Measurements from ENCODE around the gene PTGS2. TPM values are rescaled to one million over a fixed set of nuclear protein-coding genes. Genes with fewer than 3 reads are reported as not detected.
"Not testable (repeated sequence)": the region's sequence is repeated elsewhere in the genome, so short reads cannot be mapped to it uniquely, and the experiment has no call there.

PTGS2 gene
- total RNA-seq, 2 donors from 2014 or later = 12.7 to 16.9 TPM

- TF ChIP-seq CTCF (IDR thresholded peaks at IDR 0.05) = no peak
- DNase-seq (ENCODE audit: low spot score) (no peak), ATAC-seq (ENCODE audit: insufficient number of reproducible peaks, low FRiP score, low read depth) (no peak)
- Histone ChIP-seq H3K9me3 (no peaks in the 10 kb centered on the region), H3K4me1 (ENCODE audit: control insufficient read depth in 1 of 2, low read depth in 2 of 2) (no peaks in the 10 kb centered on the region), H3K27ac (no peak overlapping the region), H3K27me3 (replicated peaks; ENCODE audit: insufficient read depth) (no peaks in the 10 kb centered on the region), H3K4me3 (no peak overlapping the region), H3K36me3 (no peaks in the 10 kb centered on the region)
Observed at GRCh38 chr1:186648613-186649012, 31.6 kb downstream of the PTGS2 start.

GRCh38 chr1:186647985-186648384, 32.2 kb downstream of the PTGS2 start:
- not testable (repeated sequence) for H3K27me3 ChIP-seq (replicated peaks; ENCODE audit: insufficient read depth); H3K36me3 ChIP-seq; H3K4me1 ChIP-seq (ENCODE audit: control insufficient read depth in 1 of 2, low read depth in 2 of 2); DNase-seq (ENCODE audit: low spot score); H3K27ac ChIP-seq; H3K9me3 ChIP-seq; H3K4me3 ChIP-seq; ATAC-seq (ENCODE audit: insufficient number of reproducible peaks, low FRiP score, low read depth)

DNA sequence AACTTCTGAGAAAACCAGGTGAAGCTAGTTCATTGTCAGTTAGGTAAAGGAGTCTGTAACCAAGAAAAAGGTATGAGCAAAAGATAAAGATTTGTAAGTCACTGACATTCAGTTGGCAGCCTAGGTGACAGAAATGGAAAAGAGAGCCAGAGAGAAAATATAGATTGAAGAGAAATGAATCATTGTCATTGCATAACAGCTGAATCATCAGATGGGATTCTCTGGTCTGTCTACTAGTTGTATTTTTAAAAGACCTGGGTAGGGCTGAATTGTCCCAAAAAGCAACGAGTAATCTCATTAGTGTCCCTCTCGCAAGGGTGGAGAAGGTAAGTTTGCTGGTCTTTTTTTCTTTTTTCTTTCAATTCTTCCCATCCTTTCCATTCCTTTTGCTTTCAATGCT, 36.6 kb downstream of the PTGS2 start:
- no peak for TF ChIP-seq CTCF (IDR thresholded peaks at IDR 0.05)
- Histone ChIP-seq H3K4me1 (ENCODE audit: control insufficient read depth in 1 of 2, low read depth in 2 of 2) (no peaks in the 10 kb centered on the region), H3K4me3 (no peak overlapping the region), H3K9me3 (no peaks in the 10 kb centered on the region), H3K36me3 (no peaks in the 10 kb centered on the region), H3K27ac (no peak overlapping the region), H3K27me3 (replicated peaks; ENCODE audit: insufficient read depth) (no peaks in the 10 kb centered on the region)
- no peak for ATAC-seq (ENCODE audit: insufficient number of reproducible peaks, low FRiP score, low read depth)
- no peak for DNase-seq (ENCODE audit: low spot score)

DNA sequence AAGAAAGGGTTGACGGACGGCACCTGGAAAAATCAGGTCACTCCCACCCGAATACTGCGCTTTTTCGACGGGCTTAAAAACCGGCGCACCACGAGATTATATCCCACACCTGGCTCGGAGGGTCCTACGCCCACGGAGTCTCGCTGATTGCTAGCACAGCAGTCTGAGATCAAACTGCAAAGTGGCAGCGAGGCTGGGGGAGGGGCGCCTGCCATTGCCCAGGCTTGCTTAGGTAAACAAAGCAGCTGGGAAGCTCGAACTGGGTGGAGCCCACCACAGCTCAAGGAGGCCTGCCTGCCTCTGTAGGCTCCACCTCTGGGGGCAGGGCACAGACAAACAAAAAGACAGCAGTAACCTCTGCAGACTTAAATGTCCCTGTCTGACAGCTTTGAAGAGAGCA, 42.7 kb downstream of the PTGS2 start:
- not testable (repeated sequence) for DNase-seq (ENCODE audit: low spot score); ATAC-seq (ENCODE audit: insufficient number of reproducible peaks, low FRiP score, low read depth)

GRCh38 chr1:186636786-186637185, 43.4 kb downstream of the PTGS2 start:
- no peak overlapping the region for H3K4me3 ChIP-seq
- H3K9me3 ChIP-seq = no peaks in the 10 kb centered on the region
- no peaks in the 10 kb centered on the region for H3K27me3 ChIP-seq (replicated peaks; ENCODE audit: insufficient read depth)
- no peaks in the 10 kb centered on the region for H3K36me3 ChIP-seq
- no peak for DNase-seq (ENCODE audit: low spot score)
- H3K4me1 ChIP-seq (ENCODE audit: control insufficient read depth in 1 of 2, low read depth in 2 of 2) = no peaks in the 10 kb centered on the region
- no peak overlapping the region for H3K27ac ChIP-seq
- no peak for ATAC-seq (ENCODE audit: insufficient number of reproducible peaks, low FRiP score, low read depth)
- no peak for TF ChIP-seq CTCF (IDR thresholded peaks at IDR 0.05)

More for the DNA sequence above, 42.7 kb downstream of the PTGS2 start:
- H3K4me1 ChIP-seq (ENCODE audit: control insufficient read depth in 1 of 2, low read depth in 2 of 2); H3K27ac ChIP-seq; H3K4me3 ChIP-seq; H3K36me3 ChIP-seq; H3K9me3 ChIP-seq; H3K27me3 ChIP-seq (replicated peaks; ENCODE audit: insufficient read depth): not testable (repeated sequence)

DNA sequence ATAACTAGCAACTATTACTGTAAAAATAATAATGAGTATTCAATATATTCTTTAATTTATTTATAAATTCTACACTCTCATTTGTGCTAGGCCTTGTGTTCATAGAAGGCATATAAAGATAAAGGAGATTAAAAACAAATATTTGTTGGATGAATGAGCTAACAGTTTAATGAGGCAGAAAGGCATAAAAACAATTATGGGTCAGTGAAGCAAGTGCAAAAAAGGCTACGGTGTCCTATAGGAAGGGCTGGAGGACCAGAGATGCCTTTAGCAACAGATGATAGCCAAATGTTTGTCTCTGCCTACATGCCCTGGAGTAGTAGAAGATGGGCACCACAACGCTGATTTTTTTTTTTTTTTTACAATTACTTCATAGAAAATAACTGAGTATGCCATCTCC, 45.7 kb downstream of the PTGS2 start:
- DNase-seq (ENCODE audit: low spot score) (no peak), ATAC-seq (ENCODE audit: insufficient number of reproducible peaks, low FRiP score, low read depth) (no peak)
- TF ChIP-seq CTCF (IDR thresholded peaks at IDR 0.05) = no peak

More for the DNA sequence above, 45.7 kb downstream of the PTGS2 start:
- Histone ChIP-seq H3K9me3 (no peaks in the 10 kb centered on the region), H3K27me3 (replicated peaks; ENCODE audit: insufficient read depth) (no peaks in the 10 kb centered on the region), H3K4me1 (ENCODE audit: control insufficient read depth in 1 of 2, low read depth in 2 of 2) (no peaks in the 10 kb centered on the region), H3K27ac (no peak overlapping the region), H3K36me3 (no peaks in the 10 kb centered on the region), H3K4me3 (no peak overlapping the region)

All from thoracic aorta (tissue), 2 donors.